HAP-1 (cell line): ENCODE data around the gene INPP4A.

Source experiments
- DNase-seq, 2 experiments: peaks; one replicate each; pipeline ENCODE4 v3.0.0-alpha.2; 2016 to 2020; ENCODE audit warnings: low spot score in 2 of 2
- H3K27me3 ChIP-seq: fragments of 250-450 bp; sonication (Bioruptor Pico); 2 replicates; pipeline ENCODE4 v1.5.1; 2020; ENCODE audit warnings: low read depth, mild to moderate bottlenecking, moderate library complexity
- H3K36me3 ChIP-seq: fragments of 250-450 bp; sonication (Bioruptor Pico); replicated peaks from 2 replicates; pipeline ENCODE4 v1.5.1; 2020; ENCODE audit warnings: mild to moderate bottlenecking
- H3K4me1 ChIP-seq: fragments of 250-450 bp; sonication (Bioruptor Pico); 2 replicates; pipeline ENCODE4 v1.5.1; 2020; ENCODE audit warnings: mild to moderate bottlenecking
- H3K4me3 ChIP-seq: fragments of 250-450 bp; sonication (Bioruptor Pico); 2 replicates; pipeline ENCODE4 v1.5.1; 2020; ENCODE audit warnings: mild to moderate bottlenecking, moderate library complexity
- H3K9me3 ChIP-seq: fragments of 250-450 bp; sonication (Bioruptor Pico); 2 replicates; pipeline ENCODE4 v1.5.1; 2020; ENCODE audit warnings: mild to moderate bottlenecking, moderate library complexity
- in situ Hi-C: fragments of 300-500 bp; cut with MboI; formaldehyde crosslinking; loops from 3 replicates; pipeline ENCODE4 v1.14.3; 2020; ENCODE audit warnings: low sequenced_read_pairs, inconsistent platforms, mixed read lengths

INPP4A gene

GRCh38 chr2:98538280-98539041 is 93.8 kb downstream of the INPP4A start:
- Histone ChIP-seq H3K36me3 (no peaks in the 10 kb centered on the region; the same call in none of the 2 replicates), H3K27me3 (no peaks in the 10 kb centered on the region)
- in situ Hi-C loops: no loop called here

GRCh38 chr2:98539056-98539735 is 94.5 kb downstream of the INPP4A start:
- no peaks in the 10 kb centered on the region for H3K9me3 ChIP-seq
- H3K4me3 ChIP-seq: no peak overlapping the region
- in situ Hi-C loops: no loop called here
- no peak for DNase-seq
- peaks cover 3% of the 10 kb centered on the region for H3K36me3 ChIP-seq
- H3K27me3 ChIP-seq: no peaks in the 10 kb centered on the region
- no peaks in the 10 kb centered on the region for H3K4me1 ChIP-seq

More at GRCh38 chr2:98538280-98539041, 93.8 kb downstream of the INPP4A start:
- DNase-seq: no peak
- no peaks in the 10 kb centered on the region for H3K9me3 ChIP-seq
- no peak overlapping the region for H3K4me3 ChIP-seq
- H3K4me1 ChIP-seq: no peaks in the 10 kb centered on the region

- in situ Hi-C loops: no loop called here
Measured at GRCh38 chr2:98540536-98540935, 95.9 kb downstream of the INPP4A start.

GRCh38 chr2:98541489-98541888 is 96.8 kb downstream of the INPP4A start:
- no peaks in the 10 kb centered on the region for H3K4me1 ChIP-seq
- H3K9me3 ChIP-seq: no peaks in the 10 kb centered on the region
- H3K27me3 ChIP-seq: no peaks in the 10 kb centered on the region
- H3K4me3 ChIP-seq: no peak overlapping the region
- H3K36me3 ChIP-seq: peaks cover 22% of the 10 kb centered on the region
- DNase-seq: no peak
- in situ Hi-C loops: no loop called here

More at GRCh38 chr2:98540536-98540935, 95.9 kb downstream of the INPP4A start:
- DNase-seq: no peak
- Histone ChIP-seq H3K36me3 (peaks cover 16% of the 10 kb centered on the region), H3K27me3 (no peaks in the 10 kb centered on the region), H3K4me3 (no peak overlapping the region), H3K4me1 (no peaks in the 10 kb centered on the region), H3K9me3 (no peaks in the 10 kb centered on the region)

GRCh38 chr2:98541906-98542305 is 97.2 kb downstream of the INPP4A start:
- no peaks in the 10 kb centered on the region for H3K9me3 ChIP-seq
- in situ Hi-C loops: no loop called here
- H3K27me3 ChIP-seq: no peaks in the 10 kb centered on the region
- no peaks in the 10 kb centered on the region for H3K4me1 ChIP-seq
- DNase-seq: no peak
- H3K4me3 ChIP-seq: no peak overlapping the region
- H3K36me3 ChIP-seq: peaks cover 23% of the 10 kb centered on the region

- Histone ChIP-seq H3K27me3 (no peaks in the 10 kb centered on the region), H3K36me3 (peaks cover 23% of the 10 kb centered on the region), H3K9me3 (no peaks in the 10 kb centered on the region), H3K4me3 (no peak overlapping the region), H3K4me1 (no peaks in the 10 kb centered on the region)
- DNase-seq: no peak
- in situ Hi-C loops: no loop called here
Measured at GRCh38 chr2:98543214-98543613, 98.6 kb downstream of the INPP4A start.

- in situ Hi-C loops: no loop called here
- Histone ChIP-seq H3K4me1 (no peaks in the 10 kb centered on the region), H3K9me3 (no peaks in the 10 kb centered on the region), H3K36me3 (peaks cover 23% of the 10 kb centered on the region), H3K4me3 (no peak overlapping the region), H3K27me3 (no peaks in the 10 kb centered on the region)
- DNase-seq: no peak
Measured at GRCh38 chr2:98543842-98544241, 99.2 kb downstream of the INPP4A start.

GRCh38 chr2:98545591-98545990 is 100.9 kb downstream of the INPP4A start:
- Histone ChIP-seq H3K36me3 (peaks cover 23% of the 10 kb centered on the region), H3K9me3 (no peaks in the 10 kb centered on the region), H3K4me1 (no peaks in the 10 kb centered on the region), H3K4me3 (no peak overlapping the region), H3K27me3 (no peaks in the 10 kb centered on the region)
- in situ Hi-C loops: no loop called here
- DNase-seq: no peak

GRCh38 chr2:98546186-98546585 is 101.5 kb downstream of the INPP4A start:
- in situ Hi-C loops: no loop called here
- no peak for DNase-seq
- H3K4me1 ChIP-seq: no peaks in the 10 kb centered on the region

GRCh38 chr2:98547092-98547790 is 102.6 kb downstream of the INPP4A start:
- H3K4me3 ChIP-seq: no peak overlapping the region
- DNase-seq: no peak
- no peaks in the 10 kb centered on the region for H3K9me3 ChIP-seq
- in situ Hi-C loops: no loop called here
- H3K27me3 ChIP-seq: no peaks in the 10 kb centered on the region
- H3K4me1 ChIP-seq: no peaks in the 10 kb centered on the region
- H3K36me3 ChIP-seq: peaks cover 24% of the 10 kb centered on the region

More at GRCh38 chr2:98546186-98546585, 101.5 kb downstream of the INPP4A start:
- Histone ChIP-seq H3K27me3 (no peaks in the 10 kb centered on the region), H3K9me3 (no peaks in the 10 kb centered on the region), H3K36me3 (peaks cover 23% of the 10 kb centered on the region), H3K4me3 (no peak overlapping the region)

GRCh38 chr2:98548920-98549818 is 104.5 kb downstream of the INPP4A start:
- peaks cover 34% of the 10 kb centered on the region for H3K36me3 ChIP-seq
- in situ Hi-C loops: no loop called here
- no peaks in the 10 kb centered on the region for H3K9me3 ChIP-seq
- H3K27me3 ChIP-seq: no peaks in the 10 kb centered on the region
- H3K4me3 ChIP-seq: no peak overlapping the region
- no peak for DNase-seq
- no peaks in the 10 kb centered on the region for H3K4me1 ChIP-seq

- in situ Hi-C loops: no loop called here
- Histone ChIP-seq H3K9me3 (no peaks in the 10 kb centered on the region), H3K36me3 (peaks cover 26% of the 10 kb centered on the region), H3K4me1 (no peaks in the 10 kb centered on the region), H3K4me3 (no peak overlapping the region), H3K27me3 (no peaks in the 10 kb centered on the region)
- DNase-seq: no peak
Measured at GRCh38 chr2:98550165-98550564, 105.5 kb downstream of the INPP4A start.

- no peak overlapping the region for H3K4me3 ChIP-seq
- no peaks in the 10 kb centered on the region for H3K9me3 ChIP-seq
- no peaks in the 10 kb centered on the region for H3K4me1 ChIP-seq
- no peak for DNase-seq
- in situ Hi-C loops: no loop called here
- no peaks in the 10 kb centered on the region for H3K27me3 ChIP-seq
- peaks cover 23% of the 10 kb centered on the region for H3K36me3 ChIP-seq
Measured at GRCh38 chr2:98551316-98551715, 106.7 kb downstream of the INPP4A start.
